ENCODE results near the gene PAM. TPM values are rescaled to one million over a fixed set of nuclear protein-coding genes. Genes with fewer than 3 reads are reported as not detected.
A peak's percentile ranks its signal among the peaks of the same experiment; 100 is the strongest.

PAM gene
- total RNA-seq, 4 donors from 2014 or later, result 132 to 224 (median 184) TPM

DNA sequence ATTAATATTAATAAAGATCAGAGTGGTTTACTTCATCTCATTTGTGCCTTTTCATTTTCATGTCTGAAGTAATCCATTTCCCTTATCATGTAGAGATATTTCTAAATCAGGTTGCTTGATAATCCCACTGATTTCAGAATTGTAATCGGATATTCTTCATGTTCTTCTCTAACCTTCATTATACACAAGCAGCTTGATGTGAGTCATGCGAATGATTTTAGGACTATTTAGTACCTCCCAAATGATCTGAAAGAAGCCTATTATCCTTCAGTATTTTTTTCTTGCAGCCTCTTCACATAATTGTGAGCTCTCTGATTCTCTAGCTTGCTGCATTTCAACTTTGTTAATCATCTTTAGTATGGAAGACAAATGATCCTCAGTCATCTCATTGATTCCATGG is 182.8 kb downstream of the PAM start:
- no peaks in the 10 kb centered on the region for H3K27me3 ChIP-seq
- H3K27ac ChIP-seq, result no peak overlapping the region
- no peaks in the 10 kb centered on the region for H3K4me1 ChIP-seq
- no peaks in the 10 kb centered on the region for H3K9me3 ChIP-seq
- H3K36me3 ChIP-seq, result peaks cover 0 to 13% (median 0%) of the 10 kb centered on the region in 3 donors
- no peak overlapping the region for H3K4me3 ChIP-seq
- WGBS, 2 donors, result 63 to 71% methylated on average over 2 of the region's 2 CpGs
- no peak for DNase-seq (ENCODE audit: low spot score in 2 of 2)
- TF ChIP-seq POLR2A (IDR thresholded peaks at IDR 0.05) (no peak), EP300 (IDR thresholded peaks at IDR 0.05) (no peak)
- TF ChIP-seq, protein P1, sequence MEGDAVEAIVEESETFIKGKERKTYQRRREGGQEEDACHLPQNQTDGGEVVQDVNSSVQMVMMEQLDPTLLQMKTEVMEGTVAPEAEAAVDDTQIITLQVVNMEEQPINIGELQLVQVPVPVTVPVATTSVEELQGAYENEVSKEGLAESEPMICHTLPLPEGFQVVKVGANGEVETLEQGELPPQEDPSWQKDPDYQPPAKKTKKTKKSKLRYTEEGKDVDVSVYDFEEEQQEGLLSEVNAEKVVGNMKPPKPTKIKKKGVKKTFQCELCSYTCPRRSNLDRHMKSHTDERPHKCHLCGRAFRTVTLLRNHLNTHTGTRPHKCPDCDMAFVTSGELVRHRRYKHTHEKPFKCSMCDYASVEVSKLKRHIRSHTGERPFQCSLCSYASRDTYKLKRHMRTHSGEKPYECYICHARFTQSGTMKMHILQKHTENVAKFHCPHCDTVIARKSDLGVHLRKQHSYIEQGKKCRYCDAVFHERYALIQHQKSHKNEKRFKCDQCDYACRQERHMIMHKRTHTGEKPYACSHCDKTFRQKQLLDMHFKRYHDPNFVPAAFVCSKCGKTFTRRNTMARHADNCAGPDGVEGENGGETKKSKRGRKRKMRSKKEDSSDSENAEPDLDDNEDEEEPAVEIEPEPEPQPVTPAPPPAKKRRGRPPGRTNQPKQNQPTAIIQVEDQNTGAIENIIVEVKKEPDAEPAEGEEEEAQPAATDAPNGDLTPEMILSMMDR (IDR thresholded peaks at IDR 0.05), result no peak

DNA sequence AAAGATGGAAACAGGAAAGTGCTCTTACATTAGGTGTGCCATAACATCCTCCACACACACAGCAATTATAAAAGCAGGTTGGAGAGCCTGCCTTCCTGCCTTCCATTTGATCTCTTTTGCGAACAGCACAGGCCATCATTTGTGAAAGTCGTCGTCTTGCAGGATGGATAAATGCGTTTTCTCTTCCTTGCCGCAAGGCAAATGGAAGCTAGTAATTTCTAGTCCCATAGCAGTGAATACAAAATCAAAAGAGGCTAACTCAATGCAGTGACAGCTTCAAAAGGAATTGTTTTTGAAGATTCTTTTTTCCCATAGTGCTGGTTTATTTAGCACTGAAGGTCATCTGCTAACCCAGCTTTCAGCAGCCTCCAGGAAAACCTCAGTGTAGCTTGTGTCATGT is 186.0 kb downstream of the PAM start:
- 91 to 92% methylated on average over 5 of the region's 5 CpGs for WGBS, 2 donors
- no peaks in the 10 kb centered on the region for H3K27me3 ChIP-seq
- DNase-seq (ENCODE audit: low spot score in 2 of 2), result no peak
- no peaks in the 10 kb centered on the region for H3K36me3 ChIP-seq
- H3K27ac ChIP-seq, result no peak overlapping the region
- H3K9me3 ChIP-seq, result no peaks in the 10 kb centered on the region
- H3K4me3 ChIP-seq, result no peak overlapping the region
- TF ChIP-seq, protein P1 (IDR thresholded peaks at IDR 0.05), result no peak
- no peak for TF ChIP-seq POLR2A (IDR thresholded peaks at IDR 0.05)
- TF ChIP-seq EP300 (IDR thresholded peaks at IDR 0.05), result no peak
- H3K4me1 ChIP-seq, result no peaks in the 10 kb centered on the region

DNA sequence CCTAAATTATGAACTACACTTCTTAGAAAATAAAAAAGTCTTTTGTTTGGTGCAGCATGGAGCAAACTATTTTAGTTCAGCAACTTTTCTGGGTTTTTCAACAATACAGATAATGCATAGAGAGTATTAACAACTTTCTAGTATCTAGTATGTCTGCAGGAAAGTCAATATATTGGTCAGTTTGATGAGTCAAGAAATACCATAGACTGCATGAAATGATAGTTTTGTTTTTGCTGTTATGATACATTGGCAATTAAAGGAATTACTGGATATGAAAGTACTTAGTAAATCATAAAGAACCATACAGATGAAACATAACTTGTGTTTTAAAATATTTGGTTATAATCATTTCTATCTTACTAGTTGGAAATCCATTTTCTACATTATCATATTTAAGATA is 191.3 kb downstream of the PAM start:
- no peaks in the 10 kb centered on the region for H3K9me3 ChIP-seq
- H3K4me1 ChIP-seq, result no peaks in the 10 kb centered on the region
- no peak overlapping the region for H3K27ac ChIP-seq
- TF ChIP-seq, protein P1 (IDR thresholded peaks at IDR 0.05), result no peak
- TF ChIP-seq EP300 (IDR thresholded peaks at IDR 0.05) (no peak), POLR2A (IDR thresholded peaks at IDR 0.05) (no peak)
- no peaks in the 10 kb centered on the region for H3K27me3 ChIP-seq
- DNase-seq (ENCODE audit: low spot score in 2 of 2), result no peak
- H3K4me3 ChIP-seq, result no peak overlapping the region
- peaks cover 0 to 18% (median 0%) of the 10 kb centered on the region in 3 donors for H3K36me3 ChIP-seq

DNA sequence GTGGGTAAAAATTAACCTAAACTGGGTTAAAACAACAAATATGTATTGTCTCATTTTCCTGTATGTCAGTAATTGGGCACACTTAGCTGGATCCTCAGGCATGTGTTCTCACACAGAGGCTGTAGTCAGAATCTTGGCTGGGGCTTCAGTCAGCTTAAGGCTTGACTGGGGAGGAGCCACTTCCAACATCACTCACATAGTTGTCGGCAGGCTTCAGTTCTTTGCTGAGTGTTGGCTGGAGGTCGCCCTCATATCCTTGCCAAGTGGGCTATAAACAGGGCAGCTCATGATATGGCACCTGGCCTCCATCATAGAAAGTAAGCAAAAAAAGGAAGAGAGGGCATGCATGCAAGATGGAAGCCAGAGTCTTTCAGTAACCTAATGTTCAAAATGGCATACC is 191.9 kb downstream of the PAM start:
- WGBS, 2 donors, result 75 to 76% methylated on average over 2 of the region's 2 CpGs
- TF ChIP-seq, protein P1 (IDR thresholded peaks at IDR 0.05), result no peak
- TF ChIP-seq POLR2A (IDR thresholded peaks at IDR 0.05) (no peak), EP300 (IDR thresholded peaks at IDR 0.05) (no peak)
- H3K36me3 ChIP-seq, result peaks cover 0 to 22% (median 0%) of the 10 kb centered on the region in 3 donors

DNA sequence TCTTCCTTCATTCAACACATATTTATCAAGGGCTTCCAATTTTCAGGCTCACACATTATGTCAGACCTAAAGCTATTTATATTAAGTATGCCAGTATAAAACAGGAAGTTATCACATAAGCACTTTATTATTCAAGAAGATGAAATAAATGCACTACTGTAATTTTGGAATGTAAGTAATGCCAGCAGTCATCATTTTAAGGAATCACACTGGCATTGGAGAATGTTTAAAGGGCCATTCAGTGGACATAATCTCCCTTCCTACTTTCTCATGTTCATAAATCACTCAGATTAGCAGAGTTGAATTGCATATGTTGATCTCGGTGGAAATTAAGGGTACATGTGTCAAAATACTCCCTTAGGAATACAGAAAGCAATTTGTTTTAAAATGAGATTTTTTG is 200.4 kb downstream of the PAM start:
- H3K27me3 ChIP-seq, result no peaks in the 10 kb centered on the region
- 24 to 37% methylated on average over 1 of the region's 1 CpG for WGBS, 2 donors
- TF ChIP-seq, protein P1 (IDR thresholded peaks at IDR 0.05), result no peak
- TF ChIP-seq POLR2A (IDR thresholded peaks at IDR 0.05), result no peak
- no peak for TF ChIP-seq EP300 (IDR thresholded peaks at IDR 0.05)

More for the DNA sequence above, 191.9 kb downstream of the PAM start:
- no peak for DNase-seq (ENCODE audit: low spot score in 2 of 2)
- H3K4me3 ChIP-seq, result no peak overlapping the region
- H3K27me3 ChIP-seq, result no peaks in the 10 kb centered on the region
- H3K27ac ChIP-seq, result no peak overlapping the region
- H3K4me1 ChIP-seq, result no peaks in the 10 kb centered on the region
- H3K9me3 ChIP-seq, result no peaks in the 10 kb centered on the region

More for the DNA sequence above, 200.4 kb downstream of the PAM start:
- Histone ChIP-seq H3K9me3 (no peaks in the 10 kb centered on the region), H3K36me3 (peaks cover 0 to 11% (median 0%) of the 10 kb centered on the region in 3 donors), H3K27ac (peak overlapping the region in 2 of 4 donors; percentile 36 to 40), H3K4me1 (peaks cover 0 to 8% (median 4%) of the 10 kb centered on the region in 4 donors), H3K4me3 (no peak overlapping the region)
- DNase-seq (ENCODE audit: low spot score in 2 of 2), result no peak
